ENCODE results near the gene ZNF320. TPM values are rescaled to one million over a fixed set of nuclear protein-coding genes. Genes with fewer than 3 reads are reported as not detected.
"Not testable (repeated sequence)": the region's sequence is repeated elsewhere in the genome, so short reads cannot be mapped to it uniquely, and the experiment has no call there.

The ZNF320 gene
- total RNA-seq, 1 experiment from 2014 or later, result 12.2 TPM

DNA sequence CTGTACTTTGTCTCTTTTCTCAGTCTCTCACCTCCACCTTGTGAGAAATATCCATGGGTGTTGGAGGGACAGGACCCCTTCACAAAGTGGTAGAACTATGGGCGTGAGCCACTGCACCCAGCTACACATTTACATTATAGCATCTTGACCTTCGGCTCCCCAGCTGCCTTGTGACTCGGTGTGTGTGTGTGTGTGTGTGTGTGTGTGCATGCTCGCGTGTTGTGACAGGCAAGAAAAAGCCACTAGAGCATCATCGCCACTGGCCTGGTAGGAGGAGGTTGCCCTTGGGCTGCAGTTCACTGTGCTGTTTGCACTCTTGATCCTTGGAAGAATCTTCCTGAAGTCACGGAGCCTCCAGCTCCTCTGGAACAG, 39.5 kb upstream of the ZNF320 start:
- no peaks in the 10 kb centered on the region for H3K27me3 ChIP-seq (replicated peaks; ENCODE audit: insufficient read depth, low read depth, low read length, poor library complexity)
- TF ChIP-seq EZH2 (IDR thresholded peaks at IDR 0.05; ENCODE audit: borderline replicate concordance, low read depth, low read length, poor library complexity, severe bottlenecking), result no peak
- TF ChIP-seq, protein P1, sequence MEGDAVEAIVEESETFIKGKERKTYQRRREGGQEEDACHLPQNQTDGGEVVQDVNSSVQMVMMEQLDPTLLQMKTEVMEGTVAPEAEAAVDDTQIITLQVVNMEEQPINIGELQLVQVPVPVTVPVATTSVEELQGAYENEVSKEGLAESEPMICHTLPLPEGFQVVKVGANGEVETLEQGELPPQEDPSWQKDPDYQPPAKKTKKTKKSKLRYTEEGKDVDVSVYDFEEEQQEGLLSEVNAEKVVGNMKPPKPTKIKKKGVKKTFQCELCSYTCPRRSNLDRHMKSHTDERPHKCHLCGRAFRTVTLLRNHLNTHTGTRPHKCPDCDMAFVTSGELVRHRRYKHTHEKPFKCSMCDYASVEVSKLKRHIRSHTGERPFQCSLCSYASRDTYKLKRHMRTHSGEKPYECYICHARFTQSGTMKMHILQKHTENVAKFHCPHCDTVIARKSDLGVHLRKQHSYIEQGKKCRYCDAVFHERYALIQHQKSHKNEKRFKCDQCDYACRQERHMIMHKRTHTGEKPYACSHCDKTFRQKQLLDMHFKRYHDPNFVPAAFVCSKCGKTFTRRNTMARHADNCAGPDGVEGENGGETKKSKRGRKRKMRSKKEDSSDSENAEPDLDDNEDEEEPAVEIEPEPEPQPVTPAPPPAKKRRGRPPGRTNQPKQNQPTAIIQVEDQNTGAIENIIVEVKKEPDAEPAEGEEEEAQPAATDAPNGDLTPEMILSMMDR (conservative IDR thresholded peaks at IDR 0.05; ENCODE audit: low read depth, low read length), result no peak
- no peak for DNase-seq (ENCODE audit: low spot score)
- no peak overlapping the region for H3K27ac ChIP-seq (ENCODE audit: low read depth, low read length, poor library complexity, severe bottlenecking)
- ChIA-PET CTCF (no interaction called here), POLR2A (ENCODE audit: low non-redundant PET) (no interaction called here)
- H3K9me3 ChIP-seq (ENCODE audit: low read depth, low read length, poor library complexity, severe bottlenecking), result no peaks in the 10 kb centered on the region
- H3K4me3 ChIP-seq (ENCODE audit: low read depth, low read length, poor library complexity, severe bottlenecking), result no peak overlapping the region
- H3K36me3 ChIP-seq (ENCODE audit: insufficient read depth, low read length, poor library complexity, severe bottlenecking), result no peaks in the 10 kb centered on the region
- no TSS peak for BruUV-seq (replicated peaks)
- intact Hi-C loops (cut with micrococcal nuclease; ENCODE audit: unreplicated experiment), result no loop called here
- no peaks in the 10 kb centered on the region for H3K4me1 ChIP-seq (ENCODE audit: insufficient read depth, low read length, poor library complexity, severe bottlenecking)

DNA sequence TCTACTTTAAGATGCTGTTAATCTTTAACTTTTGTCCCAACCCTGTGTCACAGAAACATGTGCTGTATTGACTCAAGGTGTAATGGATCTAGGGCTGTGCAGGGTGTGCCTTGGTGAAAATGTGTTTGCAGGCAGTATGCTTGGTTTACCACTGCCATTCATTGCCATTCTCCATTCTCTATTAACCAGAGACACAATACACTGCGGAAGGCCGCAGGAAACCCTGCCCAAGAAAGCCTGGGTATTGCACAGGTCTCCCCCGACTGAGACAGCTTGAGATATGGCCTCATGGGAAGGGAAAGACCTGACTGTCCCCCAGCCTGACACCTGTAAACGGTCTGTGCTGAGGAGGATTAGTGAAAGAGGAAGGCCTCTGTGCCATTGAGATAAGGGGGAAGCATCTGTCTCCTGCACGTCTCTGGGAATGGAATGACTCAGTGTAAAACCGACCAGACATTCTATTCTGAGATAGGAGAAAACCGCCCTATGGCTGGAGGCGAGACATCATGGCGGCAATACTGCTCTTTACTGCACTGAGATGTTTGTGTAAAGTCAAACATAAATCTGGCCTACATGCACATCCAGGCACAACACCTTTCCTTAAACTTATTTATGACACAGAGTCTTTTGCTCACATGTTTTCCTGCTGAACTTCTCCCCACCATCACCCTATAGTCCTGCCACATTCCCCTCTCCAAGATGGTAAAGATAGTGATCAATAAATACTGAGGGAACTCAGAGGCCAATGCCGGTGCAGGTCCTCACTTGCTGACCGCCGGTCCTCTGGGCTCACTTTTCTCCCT, 38.9 kb upstream of the ZNF320 start:
- Histone ChIP-seq H3K36me3 (ENCODE audit: insufficient read depth, low read length, poor library complexity, severe bottlenecking) (no peaks in the 10 kb centered on the region), H3K9me3 (ENCODE audit: low read depth, low read length, poor library complexity, severe bottlenecking) (no peaks in the 10 kb centered on the region), H3K27ac (ENCODE audit: low read depth, low read length, poor library complexity, severe bottlenecking) (no peak overlapping the region), H3K27me3 (replicated peaks; ENCODE audit: insufficient read depth, low read depth, low read length, poor library complexity) (no peaks in the 10 kb centered on the region), H3K4me3 (ENCODE audit: low read depth, low read length, poor library complexity, severe bottlenecking) (no peak overlapping the region), H3K4me1 (ENCODE audit: insufficient read depth, low read length, poor library complexity, severe bottlenecking) (no peaks in the 10 kb centered on the region)
- no peak for TF ChIP-seq EZH2 (IDR thresholded peaks at IDR 0.05; ENCODE audit: borderline replicate concordance, low read depth, low read length, poor library complexity, severe bottlenecking)
- TF ChIP-seq, protein P1 (conservative IDR thresholded peaks at IDR 0.05; ENCODE audit: low read depth, low read length), result no peak
- no peak for DNase-seq (ENCODE audit: low spot score)
- ChIA-PET CTCF (no interaction called here), POLR2A (ENCODE audit: low non-redundant PET) (no interaction called here)
- intact Hi-C loops (cut with micrococcal nuclease; ENCODE audit: unreplicated experiment), result no loop called here
- no TSS peak for BruUV-seq (replicated peaks)

DNA sequence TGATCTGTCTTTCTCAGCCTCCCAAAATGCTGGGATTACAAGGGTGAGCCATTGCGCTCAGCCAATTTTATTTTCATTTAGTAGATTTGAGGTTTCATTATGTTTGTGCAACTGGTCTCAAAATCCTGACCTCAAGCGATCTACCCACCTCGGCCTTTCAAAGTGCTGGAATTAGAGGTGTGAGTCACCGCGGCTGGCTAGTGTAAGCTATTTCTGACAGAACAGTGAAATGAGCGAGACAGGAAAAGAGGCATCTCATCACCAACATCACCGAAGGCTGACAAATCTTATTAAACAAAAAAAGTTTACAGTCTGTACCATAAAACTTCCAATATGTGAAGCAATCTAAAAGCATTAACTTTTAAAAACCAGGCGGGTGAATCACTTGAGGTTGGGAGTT, 38.0 kb upstream of the ZNF320 start:
- no peak overlapping the region for H3K4me3 ChIP-seq (ENCODE audit: low read depth, low read length, poor library complexity, severe bottlenecking)
- CTCF ChIA-PET, result no interaction called here
- no peaks in the 10 kb centered on the region for H3K27me3 ChIP-seq (replicated peaks; ENCODE audit: insufficient read depth, low read depth, low read length, poor library complexity)
- H3K36me3 ChIP-seq (ENCODE audit: insufficient read depth, low read length, poor library complexity, severe bottlenecking), result no peaks in the 10 kb centered on the region
- no peak overlapping the region for H3K27ac ChIP-seq (ENCODE audit: low read depth, low read length, poor library complexity, severe bottlenecking)
- no peaks in the 10 kb centered on the region for H3K4me1 ChIP-seq (ENCODE audit: insufficient read depth, low read length, poor library complexity, severe bottlenecking)
- POLR2A ChIA-PET (ENCODE audit: low non-redundant PET), result no interaction called here
- TF ChIP-seq, protein P1 (conservative IDR thresholded peaks at IDR 0.05; ENCODE audit: low read depth, low read length), result no peak
- TF ChIP-seq EZH2 (IDR thresholded peaks at IDR 0.05; ENCODE audit: borderline replicate concordance, low read depth, low read length, poor library complexity, severe bottlenecking), result no peak
- intact Hi-C loops (cut with micrococcal nuclease; ENCODE audit: unreplicated experiment), result no loop called here
- H3K9me3 ChIP-seq (ENCODE audit: low read depth, low read length, poor library complexity, severe bottlenecking), result no peaks in the 10 kb centered on the region
- no TSS peak for BruUV-seq (replicated peaks)
- no peak for DNase-seq (ENCODE audit: low spot score)

DNA sequence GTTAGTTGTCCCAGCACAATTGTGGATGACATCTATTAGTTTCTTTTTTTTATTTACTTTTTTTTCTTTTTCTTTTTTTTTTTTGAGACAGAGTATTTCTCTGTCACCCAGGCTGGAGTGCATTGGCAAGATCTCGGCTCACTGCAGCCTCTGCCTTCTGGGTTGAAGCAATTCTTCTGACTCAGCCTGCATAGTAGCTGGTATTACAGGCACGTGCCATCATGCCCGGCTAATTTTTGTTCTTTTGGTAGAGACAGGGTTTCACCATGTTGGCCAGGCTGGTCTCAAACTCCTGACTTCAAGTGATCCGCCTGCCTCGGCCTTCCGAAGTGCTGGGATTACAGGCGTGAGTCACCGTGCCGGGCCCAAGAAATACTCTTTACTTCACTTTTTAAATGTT, 27.2 kb upstream of the ZNF320 start:
- BruUV-seq (replicated peaks); POLR2A ChIA-PET (ENCODE audit: low non-redundant PET); H3K27me3 ChIP-seq (replicated peaks; ENCODE audit: insufficient read depth, low read depth, low read length, poor library complexity); H3K4me1 ChIP-seq (ENCODE audit: insufficient read depth, low read length, poor library complexity, severe bottlenecking); H3K9me3 ChIP-seq (ENCODE audit: low read depth, low read length, poor library complexity, severe bottlenecking); DNase-seq (ENCODE audit: low spot score); H3K36me3 ChIP-seq (ENCODE audit: insufficient read depth, low read length, poor library complexity, severe bottlenecking); CTCF ChIA-PET; H3K4me3 ChIP-seq (ENCODE audit: low read depth, low read length, poor library complexity, severe bottlenecking); H3K27ac ChIP-seq (ENCODE audit: low read depth, low read length, poor library complexity, severe bottlenecking); intact Hi-C loops (cut with micrococcal nuclease; ENCODE audit: unreplicated experiment): not testable (repeated sequence)

Measured in A673 (cell line).